SK-N-SH treated with all-trans-retinoic acid at 6 μM for 48 hours (cell line): Measurements from ENCODE around the gene GDF9.
A peak's percentile ranks its signal among the peaks of the same experiment; 100 is the strongest.
"Not testable (repeated sequence)": the region's sequence is repeated elsewhere in the genome, so short reads cannot be mapped to it uniquely, and the experiment has no call there.

Source experiments
- ATAC-seq: fragments of 200-7000 bp; cut with Tn5 transposase; 3 replicates; pipeline ENCODE4 v1.9.1; 2020; ENCODE audit warnings: mild to moderate bottlenecking, moderate library complexity
- ARNTL ChIP-seq: fragments of 450-650 bp; formaldehyde crosslinking; IDR thresholded peaks from 2 replicates; pipeline ENCODE4 v1.5.0; 2020; ENCODE audit warnings: low read depth, mild to moderate bottlenecking, moderate library complexity, borderline replicate concordance
- BACH2 ChIP-seq: fragments of 250-450 bp; sonication (Bioruptor Pico); IDR thresholded peaks from 2 replicates; pipeline ENCODE4 v1.9.0; 2021; ENCODE audit warnings: mild to moderate bottlenecking, borderline replicate concordance
- CSDC2 ChIP-seq: fragments of 250-450 bp; sonication (Bioruptor Pico); IDR thresholded peaks from 2 replicates; pipeline ENCODE4 v1.5.0; 2020; ENCODE audit warnings: mild to moderate bottlenecking, moderate library complexity
- ESRRG ChIP-seq: fragments of 250-450 bp; sonication (Bioruptor Pico); IDR thresholded peaks from 2 replicates; pipeline ENCODE4 v1.6.1; 2021; ENCODE audit warnings: mild to moderate bottlenecking
- ISL1 ChIP-seq: fragments of 250-450 bp; sonication (Bioruptor Pico); IDR thresholded peaks from 2 replicates; pipeline ENCODE4 v2.1.2; 2022; ENCODE audit warnings: mild to moderate bottlenecking, moderate library complexity
- OSR1 ChIP-seq: fragments of 250-450 bp; sonication (Bioruptor Pico); IDR thresholded peaks from 2 replicates; pipeline ENCODE4 v1.8.0; 2022; ENCODE audit warnings: moderate library complexity, mild to moderate bottlenecking, inconsistent platforms
- PPARA ChIP-seq: fragments of 250-450 bp; sonication (Bioruptor Pico); IDR thresholded peaks from 2 replicates; pipeline ENCODE4 v1.5.0; 2020; ENCODE audit warnings: mild to moderate bottlenecking, borderline replicate concordance
- RARB ChIP-seq: fragments of 250-450 bp; sonication (Bioruptor Pico); IDR thresholded peaks from 2 replicates; pipeline ENCODE4 v1.8.0; 2021; ENCODE audit warnings: mild to moderate bottlenecking, moderate library complexity
- SNAI2 ChIP-seq: fragments of 250-450 bp; sonication (Bioruptor Pico); IDR thresholded peaks from 2 replicates; pipeline ENCODE4 v1.5.0; 2020; ENCODE audit warnings: mild to moderate bottlenecking, moderate library complexity
- TCF4 ChIP-seq: fragments of 250-450 bp; sonication (Bioruptor Pico); IDR thresholded peaks from 2 replicates; pipeline ENCODE4 v1.8.0; 2021; ENCODE audit warnings: mild to moderate bottlenecking, moderate library complexity, borderline replicate concordance
- TOX ChIP-seq: fragments of 250-450 bp; sonication (Bioruptor Pico); IDR thresholded peaks from 2 replicates; pipeline ENCODE4 v1.8.0; 2021; ENCODE audit warnings: mild to moderate bottlenecking, moderate library complexity, borderline replicate concordance
- ZFP3 ChIP-seq: fragments of 250-450 bp; sonication (Bioruptor Pico); IDR thresholded peaks from 2 replicates; pipeline ENCODE4 v1.5.0; 2020; ENCODE audit warnings: mild to moderate bottlenecking, moderate library complexity
- ZNF565 ChIP-seq: fragments of 450-650 bp; formaldehyde crosslinking; conservative IDR thresholded peaks from 2 replicates; pipeline ENCODE4 v1.5.0; 2020; ENCODE audit warnings: low read depth, mild to moderate bottlenecking, moderate library complexity
- TF ChIP-seq, protein P1 (sequence below): fragments of 250-450 bp; sonication (Bioruptor Pico); IDR thresholded peaks from 2 replicates; pipeline ENCODE4 v1.5.1; 2020; ENCODE audit warnings: low read depth, mild to moderate bottlenecking, moderate library complexity
- TF ChIP-seq, protein P2 (sequence below): fragments of 250-450 bp; sonication (Bioruptor Pico); IDR thresholded peaks from 2 replicates; pipeline ENCODE4 v1.8.0; 2021; ENCODE audit warnings: low read depth, mild to moderate bottlenecking, moderate library complexity, borderline replicate concordance
- TF ChIP-seq, protein P3 (sequence below): fragments of 250-450 bp; sonication (Bioruptor Pico); IDR thresholded peaks from 2 replicates; pipeline ENCODE4 v1.8.0; 2020; ENCODE audit warnings: mild to moderate bottlenecking, moderate library complexity, borderline replicate concordance
- TF ChIP-seq, protein P4 (sequence below): fragments of 250-450 bp; sonication (Bioruptor Pico); IDR thresholded peaks from 2 replicates; pipeline ENCODE4 v1.5.0; 2020; ENCODE audit warnings: mild to moderate bottlenecking, moderate library complexity
- TF ChIP-seq, protein P5 (sequence below): fragments of 250-450 bp; sonication (Bioruptor Pico); IDR thresholded peaks from 2 replicates; pipeline ENCODE4 v1.5.1; 2021; ENCODE audit warnings: mild to moderate bottlenecking, moderate library complexity

GDF9 gene

DNA sequence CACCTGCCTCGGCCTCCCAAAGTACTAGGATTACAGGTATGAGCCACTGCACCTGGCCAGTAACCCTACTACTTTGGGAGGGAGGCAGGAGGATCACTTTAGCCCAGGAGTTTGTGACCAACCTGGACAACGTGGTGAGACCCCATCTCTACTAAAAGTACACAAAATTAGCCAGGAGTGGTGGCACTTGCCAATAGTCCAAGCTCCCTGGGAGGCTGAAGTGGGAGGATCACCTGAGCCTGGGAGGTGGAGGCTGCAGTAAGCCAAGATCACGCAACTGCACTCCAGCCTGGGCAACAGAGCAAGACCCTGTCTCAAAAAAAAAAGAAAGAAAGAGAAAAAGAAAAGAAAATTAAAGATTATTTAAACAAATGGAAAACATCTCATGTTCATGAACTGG lies 10.3 kb downstream of the GDF9 start:
- ATAC-seq: no peak
- no peak for TF ChIP-seq SNAI2 (CRISPR knock-in tag)
- no peak for TF ChIP-seq PPARA
- TF ChIP-seq ZFP3 (CRISPR knock-in tag): no peak
- TF ChIP-seq, all 23 proteins: peak for 0

DNA sequence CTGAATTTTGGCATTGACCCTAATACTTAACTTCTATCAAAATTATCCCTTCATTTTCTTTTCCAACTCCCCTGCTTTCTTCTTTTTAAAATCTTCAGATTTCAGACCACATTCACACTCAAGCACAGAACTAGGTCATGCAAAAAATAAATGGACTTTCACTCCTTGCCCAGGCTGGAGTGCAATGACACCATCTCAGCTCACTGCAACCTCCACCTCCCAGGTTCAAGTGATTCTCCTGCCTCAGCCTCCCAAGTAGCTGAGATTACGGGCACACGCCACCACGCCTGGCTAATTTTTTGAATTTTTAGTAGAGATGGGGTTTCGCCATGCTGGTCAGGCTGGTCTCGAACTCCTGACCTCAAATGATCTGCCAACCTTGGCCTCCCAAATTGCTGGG lies 11.3 kb downstream of the GDF9 start:
- not testable (repeated sequence) for ATAC-seq

DNA sequence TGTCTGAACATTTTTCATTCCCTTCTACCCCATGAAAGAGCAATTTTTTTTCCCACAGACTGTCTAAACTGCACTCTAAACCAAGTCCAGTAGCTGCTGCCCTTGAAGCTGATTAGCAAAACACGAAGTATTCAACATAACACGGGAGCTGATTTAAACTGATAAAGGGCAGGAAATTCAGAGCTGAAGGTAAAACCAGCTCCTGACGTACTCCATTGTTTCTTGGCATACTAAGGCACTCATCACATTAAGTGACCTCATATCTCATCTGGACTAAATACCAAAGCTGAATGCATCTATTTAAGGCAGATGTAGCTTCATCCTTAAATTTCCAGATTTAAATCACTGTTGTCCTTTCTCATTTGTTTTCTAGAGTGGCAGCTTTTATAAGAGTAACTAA lies 12.0 kb downstream of the GDF9 start:
- ATAC-seq: peak; percentile 91
- TF ChIP-seq, protein P1, sequence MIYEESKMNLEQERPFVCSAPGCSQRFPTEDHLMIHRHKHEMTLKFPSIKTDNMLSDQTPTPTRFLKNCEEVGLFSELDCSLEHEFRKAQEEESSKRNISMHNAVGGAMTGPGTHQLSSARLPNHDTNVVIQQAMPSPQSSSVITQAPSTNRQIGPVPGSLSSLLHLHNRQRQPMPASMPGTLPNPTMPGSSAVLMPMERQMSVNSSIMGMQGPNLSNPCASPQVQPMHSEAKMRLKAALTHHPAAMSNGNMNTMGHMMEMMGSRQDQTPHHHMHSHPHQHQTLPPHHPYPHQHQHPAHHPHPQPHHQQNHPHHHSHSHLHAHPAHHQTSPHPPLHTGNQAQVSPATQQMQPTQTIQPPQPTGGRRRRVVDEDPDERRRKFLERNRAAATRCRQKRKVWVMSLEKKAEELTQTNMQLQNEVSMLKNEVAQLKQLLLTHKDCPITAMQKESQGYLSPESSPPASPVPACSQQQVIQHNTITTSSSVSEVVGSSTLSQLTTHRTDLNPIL: no peak
- TF ChIP-seq ZNF565 (CRISPR knock-in tag) (no peak), TCF4 (CRISPR knock-in tag) (no peak), CSDC2 (CRISPR knock-in tag) (no peak), ISL1 (peak; percentile 61), ESRRG (CRISPR knock-in tag) (no peak), SNAI2 (CRISPR knock-in tag) (0 out of 2 replicates have a peak, but pooled peaks have one; percentile 10), RARB (CRISPR knock-in tag) (no peak), ZFP3 (CRISPR knock-in tag) (no peak)
- TF ChIP-seq, protein P2, sequence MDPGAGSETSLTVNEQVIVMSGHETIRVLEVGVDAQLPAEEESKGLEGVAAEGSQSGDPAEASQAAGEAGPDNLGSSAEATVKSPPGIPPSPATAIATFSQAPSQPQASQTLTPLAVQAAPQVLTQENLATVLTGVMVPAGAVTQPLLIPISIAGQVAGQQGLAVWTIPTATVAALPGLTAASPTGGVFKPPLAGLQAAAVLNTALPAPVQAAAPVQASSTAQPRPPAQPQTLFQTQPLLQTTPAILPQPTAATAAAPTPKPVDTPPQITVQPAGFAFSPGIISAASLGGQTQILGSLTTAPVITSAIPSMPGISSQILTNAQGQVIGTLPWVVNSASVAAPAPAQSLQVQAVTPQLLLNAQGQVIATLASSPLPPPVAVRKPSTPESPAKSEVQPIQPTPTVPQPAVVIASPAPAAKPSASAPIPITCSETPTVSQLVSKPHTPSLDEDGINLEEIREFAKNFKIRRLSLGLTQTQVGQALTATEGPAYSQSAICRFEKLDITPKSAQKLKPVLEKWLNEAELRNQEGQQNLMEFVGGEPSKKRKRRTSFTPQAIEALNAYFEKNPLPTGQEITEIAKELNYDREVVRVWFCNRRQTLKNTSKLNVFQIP (CRISPR knock-in tag): no peak

DNA sequence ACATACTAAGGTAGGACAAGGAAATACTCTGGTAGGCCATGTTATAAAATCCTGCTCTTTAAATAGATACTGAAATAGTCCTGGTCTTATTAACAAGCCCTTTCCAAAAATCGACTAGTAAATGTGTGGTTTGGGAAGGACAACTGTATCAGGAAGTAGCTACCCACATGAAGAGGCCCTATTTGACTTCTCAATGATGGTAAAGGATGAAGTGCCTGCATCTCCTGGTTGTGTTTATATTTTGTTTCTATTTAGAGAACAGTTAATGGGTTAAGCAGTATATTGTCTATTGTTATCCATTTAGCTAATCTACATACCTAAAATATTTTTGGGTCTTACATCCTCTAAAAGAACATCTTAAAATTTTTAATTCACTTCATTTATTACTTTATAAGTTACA lies 12.5 kb downstream of the GDF9 start:
- TF ChIP-seq OSR1 (CRISPR knock-in tag): no peak
- no peak; the same call in 2 of the 3 replicates for ATAC-seq

GRCh38 chr5:132853323-132853722 lies 12.9 kb downstream of the GDF9 start:
- no peak for ATAC-seq
- no peak for TF ChIP-seq CSDC2 (CRISPR knock-in tag)
- TF ChIP-seq ESRRG (CRISPR knock-in tag): no peak
- no peak for TF ChIP-seq RARB (CRISPR knock-in tag)
- TF ChIP-seq PPARA: no peak
- no peak for TF ChIP-seq TOX
- TF ChIP-seq TCF4 (CRISPR knock-in tag): no peak
- TF ChIP-seq, protein P3, sequence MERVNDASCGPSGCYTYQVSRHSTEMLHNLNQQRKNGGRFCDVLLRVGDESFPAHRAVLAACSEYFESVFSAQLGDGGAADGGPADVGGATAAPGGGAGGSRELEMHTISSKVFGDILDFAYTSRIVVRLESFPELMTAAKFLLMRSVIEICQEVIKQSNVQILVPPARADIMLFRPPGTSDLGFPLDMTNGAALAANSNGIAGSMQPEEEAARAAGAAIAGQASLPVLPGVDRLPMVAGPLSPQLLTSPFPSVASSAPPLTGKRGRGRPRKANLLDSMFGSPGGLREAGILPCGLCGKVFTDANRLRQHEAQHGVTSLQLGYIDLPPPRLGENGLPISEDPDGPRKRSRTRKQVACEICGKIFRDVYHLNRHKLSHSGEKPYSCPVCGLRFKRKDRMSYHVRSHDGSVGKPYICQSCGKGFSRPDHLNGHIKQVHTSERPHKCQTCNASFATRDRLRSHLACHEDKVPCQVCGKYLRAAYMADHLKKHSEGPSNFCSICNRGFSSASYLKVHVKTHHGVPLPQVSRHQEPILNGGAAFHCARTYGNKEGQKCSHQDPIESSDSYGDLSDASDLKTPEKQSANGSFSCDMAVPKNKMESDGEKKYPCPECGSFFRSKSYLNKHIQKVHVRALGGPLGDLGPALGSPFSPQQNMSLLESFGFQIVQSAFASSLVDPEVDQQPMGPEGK: no peak
- TF ChIP-seq ZNF565 (CRISPR knock-in tag): no peak
- TF ChIP-seq, protein P1: no peak
- TF ChIP-seq, protein P4, sequence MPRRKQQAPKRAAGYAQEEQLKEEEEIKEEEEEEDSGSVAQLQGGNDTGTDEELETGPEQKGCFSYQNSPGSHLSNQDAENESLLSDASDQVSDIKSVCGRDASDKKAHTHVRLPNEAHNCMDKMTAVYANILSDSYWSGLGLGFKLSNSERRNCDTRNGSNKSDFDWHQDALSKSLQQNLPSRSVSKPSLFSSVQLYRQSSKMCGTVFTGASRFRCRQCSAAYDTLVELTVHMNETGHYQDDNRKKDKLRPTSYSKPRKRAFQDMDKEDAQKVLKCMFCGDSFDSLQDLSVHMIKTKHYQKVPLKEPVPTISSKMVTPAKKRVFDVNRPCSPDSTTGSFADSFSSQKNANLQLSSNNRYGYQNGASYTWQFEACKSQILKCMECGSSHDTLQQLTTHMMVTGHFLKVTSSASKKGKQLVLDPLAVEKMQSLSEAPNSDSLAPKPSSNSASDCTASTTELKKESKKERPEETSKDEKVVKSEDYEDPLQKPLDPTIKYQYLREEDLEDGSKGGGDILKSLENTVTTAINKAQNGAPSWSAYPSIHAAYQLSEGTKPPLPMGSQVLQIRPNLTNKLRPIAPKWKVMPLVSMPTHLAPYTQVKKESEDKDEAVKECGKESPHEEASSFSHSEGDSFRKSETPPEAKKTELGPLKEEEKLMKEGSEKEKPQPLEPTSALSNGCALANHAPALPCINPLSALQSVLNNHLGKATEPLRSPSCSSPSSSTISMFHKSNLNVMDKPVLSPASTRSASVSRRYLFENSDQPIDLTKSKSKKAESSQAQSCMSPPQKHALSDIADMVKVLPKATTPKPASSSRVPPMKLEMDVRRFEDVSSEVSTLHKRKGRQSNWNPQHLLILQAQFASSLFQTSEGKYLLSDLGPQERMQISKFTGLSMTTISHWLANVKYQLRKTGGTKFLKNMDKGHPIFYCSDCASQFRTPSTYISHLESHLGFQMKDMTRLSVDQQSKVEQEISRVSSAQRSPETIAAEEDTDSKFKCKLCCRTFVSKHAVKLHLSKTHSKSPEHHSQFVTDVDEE (CRISPR knock-in tag): no peak
- no peak for TF ChIP-seq ZFP3 (CRISPR knock-in tag)
- TF ChIP-seq ARNTL (CRISPR knock-in tag): no peak
- TF ChIP-seq OSR1 (CRISPR knock-in tag): no peak
- TF ChIP-seq ISL1: no peak
- TF ChIP-seq, protein P5, sequence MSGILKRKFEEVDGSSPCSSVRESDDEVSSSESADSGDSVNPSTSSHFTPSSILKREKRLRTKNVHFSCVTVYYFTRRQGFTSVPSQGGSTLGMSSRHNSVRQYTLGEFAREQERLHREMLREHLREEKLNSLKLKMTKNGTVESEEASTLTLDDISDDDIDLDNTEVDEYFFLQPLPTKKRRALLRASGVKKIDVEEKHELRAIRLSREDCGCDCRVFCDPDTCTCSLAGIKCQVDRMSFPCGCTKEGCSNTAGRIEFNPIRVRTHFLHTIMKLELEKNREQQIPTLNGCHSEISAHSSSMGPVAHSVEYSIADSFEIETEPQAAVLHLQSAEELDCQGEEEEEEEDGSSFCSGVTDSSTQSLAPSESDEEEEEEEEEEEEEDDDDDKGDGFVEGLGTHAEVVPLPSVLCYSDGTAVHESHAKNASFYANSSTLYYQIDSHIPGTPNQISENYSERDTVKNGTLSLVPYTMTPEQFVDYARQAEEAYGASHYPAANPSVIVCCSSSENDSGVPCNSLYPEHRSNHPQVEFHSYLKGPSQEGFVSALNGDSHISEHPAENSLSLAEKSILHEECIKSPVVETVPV (CRISPR knock-in tag): no peak
- TF ChIP-seq, protein P2 (CRISPR knock-in tag): no peak
- no peak for TF ChIP-seq BACH2 (CRISPR knock-in tag)
